ENCODE results near the gene CHERP.
"Not testable (repeated sequence)": the region's sequence is repeated elsewhere in the genome, so short reads cannot be mapped to it uniquely, and the experiment has no call there.

The CHERP gene

GRCh38 chr19:16544473-16545231, 2.4 kb upstream of the CHERP start:
- in situ Hi-C loops (cut with MboI; ENCODE audit: low sequenced_read_pairs), result no loop called here

GRCh38 chr19:16543734-16544133, 1.5 kb upstream of the CHERP start:
- in situ Hi-C loops (cut with MboI; ENCODE audit: low sequenced_read_pairs), result not testable (repeated sequence)

GRCh38 chr19:16542910-16543472, 754 bp upstream of the CHERP start:
- in situ Hi-C loops (cut with MboI; ENCODE audit: low sequenced_read_pairs), result no loop called here

- in situ Hi-C loops (cut with MboI; ENCODE audit: low sequenced_read_pairs), result no loop called here
Observed at GRCh38 chr19:16541526-16542044, 652 bp downstream of the CHERP start.

- in situ Hi-C loops (cut with MboI; ENCODE audit: low sequenced_read_pairs), result no loop called here
Observed at GRCh38 chr19:16540948-16541347, 1.3 kb downstream of the CHERP start.

GRCh38 chr19:16537111-16537510, 5.1 kb downstream of the CHERP start:
- in situ Hi-C loops (cut with MboI; ENCODE audit: low sequenced_read_pairs), result no loop called here

GRCh38 chr19:16536130-16536529, 6.1 kb downstream of the CHERP start:
- in situ Hi-C loops (cut with MboI; ENCODE audit: low sequenced_read_pairs), result no loop called here

- in situ Hi-C loops (cut with MboI; ENCODE audit: low sequenced_read_pairs), result no loop called here
Observed at GRCh38 chr19:16535381-16535780, 6.9 kb downstream of the CHERP start.

- in situ Hi-C loops (cut with MboI; ENCODE audit: low sequenced_read_pairs), result no loop called here
Observed at GRCh38 chr19:16532440-16533234, 9.6 kb downstream of the CHERP start.

- in situ Hi-C loops (cut with MboI; ENCODE audit: low sequenced_read_pairs), result no loop called here
Observed at GRCh38 chr19:16531380-16531669, 10.9 kb downstream of the CHERP start.

GRCh38 chr19:16530540-16531379, 11.5 kb downstream of the CHERP start:
- in situ Hi-C loops (cut with MboI; ENCODE audit: low sequenced_read_pairs), result no loop called here

GRCh38 chr19:16529466-16530144, 12.6 kb downstream of the CHERP start:
- in situ Hi-C loops (cut with MboI; ENCODE audit: low sequenced_read_pairs), result no loop called here

- in situ Hi-C loops (cut with MboI; ENCODE audit: low sequenced_read_pairs), result no loop called here
Observed at GRCh38 chr19:16527971-16528521, 14.2 kb downstream of the CHERP start.

- in situ Hi-C loops (cut with MboI; ENCODE audit: low sequenced_read_pairs), result no loop called here
Observed at GRCh38 chr19:16527334-16527935, 14.8 kb downstream of the CHERP start.

- in situ Hi-C loops (cut with MboI; ENCODE audit: low sequenced_read_pairs), result no loop called here
Observed at GRCh38 chr19:16525751-16526481, 16.3 kb downstream of the CHERP start.

- in situ Hi-C loops (cut with MboI; ENCODE audit: low sequenced_read_pairs), result no loop called here
Observed at GRCh38 chr19:16524991-16525734, 17.1 kb downstream of the CHERP start.

GRCh38 chr19:16522559-16523377, 19.5 kb downstream of the CHERP start:
- in situ Hi-C loops (cut with MboI; ENCODE audit: low sequenced_read_pairs), result no loop called here

Measured in HL-60/S4 (cell line).